Renal cortex interstitium (tissue), 11 donors: ENCODE measurements around the gene ACVR1. TPM values are rescaled to one million over a fixed set of nuclear protein-coding genes. Genes with fewer than 3 reads are reported as not detected.
"Not testable (repeated sequence)": the region's sequence is repeated elsewhere in the genome, so short reads cannot be mapped to it uniquely, and the experiment has no call there.

Experiments used
- DNase-seq, 11 donors: peaks; one replicate each; pipeline ENCODE4 v3.0.0-alpha.2; 2013; ENCODE audit warnings: low read depth in 9 of 11, low spot score in 4 of 11; ENCODE audit errors: extremely low read depth in 1 of 11
- polyA plus RNA-seq, 3 donors: library from polyadenylated mRNA; unstranded; fragments of 120-200 nt; gene quantifications; one replicate each; pipeline ENCODE4 v1.2.1, GENCODE V29; 2013; ENCODE audit not compliant: insufficient read length in 3 of 3

The ACVR1 gene
- polyA plus RNA-seq, 3 donors = 26.6 to 31.0 (median 29.1) TPM

DNA sequence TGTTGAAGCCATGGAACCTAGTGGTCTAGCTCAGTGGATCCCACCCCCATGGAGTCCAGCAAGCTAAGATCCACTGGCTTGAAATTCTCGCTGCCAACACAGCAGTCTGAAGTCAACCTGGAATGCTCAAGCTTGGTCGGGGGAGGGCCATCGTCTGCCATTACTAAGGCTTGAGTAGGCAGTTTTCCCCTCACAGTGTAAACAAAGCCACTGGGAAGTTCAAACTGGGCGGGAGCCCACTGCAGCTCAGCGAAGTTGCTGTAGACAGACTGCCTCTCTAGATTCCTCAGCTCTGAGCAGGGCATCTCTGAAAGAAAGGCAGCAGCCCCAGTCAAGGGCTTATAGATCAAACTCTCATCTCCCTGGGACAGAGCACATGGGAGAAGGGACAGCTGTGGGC lies 171.5 kb downstream of the ACVR1 start:
- DNase-seq = not testable (repeated sequence)

DNA sequence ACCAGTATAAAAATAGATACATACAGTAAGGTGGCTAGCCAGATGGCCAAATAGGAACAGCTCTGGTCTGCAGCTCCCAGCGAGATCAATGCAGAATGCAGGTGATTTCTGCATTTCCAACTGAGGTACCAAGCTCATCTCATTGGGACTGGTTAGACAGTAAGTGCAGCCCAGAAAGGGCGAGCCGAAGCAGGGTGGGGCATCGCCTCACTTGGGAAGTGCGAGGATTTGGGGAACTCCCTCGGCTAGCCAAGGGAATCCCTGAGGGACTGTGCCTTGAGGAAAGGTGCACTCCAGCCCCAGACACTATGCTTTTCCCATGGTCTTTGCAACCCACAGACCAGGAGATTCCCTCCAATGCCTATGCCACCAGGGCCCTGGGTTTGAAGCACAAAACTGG lies 172.0 kb downstream of the ACVR1 start:
- DNase-seq = not testable (repeated sequence)

DNA sequence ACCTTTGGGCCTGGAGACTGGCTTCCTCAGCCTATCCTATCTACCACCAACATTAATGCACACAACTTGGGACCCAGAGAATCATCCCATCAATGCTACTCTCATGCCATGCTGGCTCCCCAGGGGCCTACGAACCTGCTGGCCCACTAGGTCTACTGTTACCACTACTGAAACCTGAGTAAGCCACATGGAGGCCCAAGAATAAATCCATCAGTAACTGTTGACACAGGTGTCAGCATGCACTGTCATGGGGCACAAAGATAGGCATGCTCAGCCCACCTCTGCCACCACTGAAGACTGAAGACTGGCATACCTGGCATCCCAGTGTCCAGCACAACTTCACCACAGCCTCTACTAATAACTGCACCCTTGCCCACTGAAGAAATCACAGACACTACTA lies 176.3 kb downstream of the ACVR1 start:
- DNase-seq = no peak

GRCh38 chr2:157699009-157699408 lies 177.1 kb downstream of the ACVR1 start:
- no peak for DNase-seq

DNA sequence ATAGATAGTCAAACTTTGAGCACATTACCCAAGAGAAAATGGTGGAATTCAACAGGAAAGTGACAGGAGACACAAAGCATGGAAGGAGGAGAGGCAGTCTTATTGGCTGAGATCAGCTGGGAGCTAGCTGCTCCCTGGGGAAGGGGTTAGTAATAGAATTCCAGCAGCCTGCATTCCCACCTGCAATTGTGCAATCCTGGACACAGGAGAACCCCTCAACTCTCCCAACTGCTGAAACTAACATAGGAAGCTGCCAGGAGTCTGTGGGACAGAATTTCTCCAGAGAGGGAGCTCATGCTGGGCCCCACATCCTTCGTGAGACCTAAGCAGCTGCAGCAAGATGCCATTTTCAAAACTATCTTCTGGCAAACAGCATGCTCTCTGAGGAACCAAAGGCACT lies 177.7 kb downstream of the ACVR1 start:
- DNase-seq = no peak

- DNase-seq = no peak
Observed at GRCh38 chr2:157696036-157696435, 180.1 kb downstream of the ACVR1 start.

DNA sequence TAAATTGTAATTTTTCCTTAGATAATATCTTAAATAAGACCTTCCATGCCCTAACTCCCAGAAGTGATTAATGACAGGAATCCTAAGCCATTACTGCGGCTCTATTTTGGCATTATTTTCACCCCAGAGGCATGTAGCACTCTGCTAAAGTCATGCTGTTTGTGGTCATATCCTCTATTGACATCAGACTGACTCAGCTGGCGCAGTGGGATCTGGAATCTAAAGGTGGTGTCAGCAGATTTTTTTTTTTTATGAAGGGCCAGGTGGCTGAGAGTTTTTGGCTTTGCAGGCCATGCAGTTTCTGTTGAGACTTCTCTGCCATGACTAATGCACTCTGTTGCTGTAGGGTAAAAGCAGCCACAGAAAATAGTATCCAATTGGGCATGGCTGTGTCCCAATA lies 183.4 kb downstream of the ACVR1 start:
- DNase-seq = no peak

DNA sequence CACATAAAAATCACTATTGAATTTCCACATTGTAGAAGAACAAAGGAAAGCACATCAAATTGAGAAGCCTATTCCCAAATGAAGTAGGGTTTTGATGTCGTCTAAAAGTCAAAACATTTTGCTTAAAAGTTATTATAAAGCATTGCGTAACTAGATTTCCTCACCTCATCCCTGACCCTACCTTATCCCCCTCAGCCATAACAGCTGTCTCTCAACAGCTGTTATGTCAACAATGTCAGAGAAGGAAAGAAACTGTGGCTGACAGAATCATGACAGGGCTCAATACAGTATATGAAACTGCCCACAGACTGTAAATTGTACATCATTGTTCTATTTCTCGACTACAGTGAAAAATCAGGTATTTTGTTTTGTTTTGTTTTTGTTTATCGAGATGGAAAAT lies 184.4 kb downstream of the ACVR1 start:
- no peak for DNase-seq

GRCh38 chr2:157691131-157691530 lies 185.0 kb downstream of the ACVR1 start:
- no peak for DNase-seq

Other genes starting within 250 kb of the ACVR1 start
- under 1 TPM; 0.13 to 0.23 (median 0.17) TPM for gene ACVR1C, start 247.5 kb downstream of the ACVR1 start, polyA plus RNA-seq
- gene UPP2, start 225.5 kb upstream of the ACVR1 start, polyA plus RNA-seq = 1 to 10 TPM; 5.8 to 9.6 (median 9.3) TPM